Ishikawa (cell line): ENCODE data around the gene LLCFC1.

Experiments
- CEBPB ChIP-seq: IDR thresholded peaks from 2 replicates; pipeline ENCODE4 v1.6.1; 2012
- CREB1 ChIP-seq: IDR thresholded peaks from 2 replicates; pipeline ENCODE4 v1.6.1; 2012; ENCODE audit warnings: low read depth
- EGR1 ChIP-seq: IDR thresholded peaks from 2 replicates; pipeline ENCODE4 v1.6.1; 2012
- EP300 ChIP-seq: IDR thresholded peaks from 2 replicates; pipeline ENCODE4 v1.6.1; 2012; ENCODE audit warnings: borderline replicate concordance
- FOXM1 ChIP-seq: IDR thresholded peaks from 2 replicates; pipeline ENCODE4 v1.6.1; 2012; ENCODE audit warnings: low read depth, borderline replicate concordance
- MAX ChIP-seq: IDR thresholded peaks from 2 replicates; pipeline ENCODE4 v1.6.1; 2012
- RAD21 ChIP-seq: IDR thresholded peaks from 2 replicates; pipeline ENCODE4 v1.6.1; 2012; ENCODE audit warnings: low read depth
- REST ChIP-seq: IDR thresholded peaks from 2 replicates; pipeline ENCODE4 v1.6.1; 2012; ENCODE audit warnings: low read depth, mild to moderate bottlenecking
- TAF1 ChIP-seq: IDR thresholded peaks from 2 replicates; pipeline ENCODE4 v1.6.1; 2012; ENCODE audit warnings: low read depth, mild to moderate bottlenecking
- TCF12 ChIP-seq: IDR thresholded peaks from 2 replicates; pipeline ENCODE4 v1.6.1; 2012; ENCODE audit warnings: low read depth
- YY1 ChIP-seq: IDR thresholded peaks from 2 replicates; pipeline ENCODE4 v1.6.1; 2012; ENCODE audit warnings: low read depth
- ZBTB7A ChIP-seq: IDR thresholded peaks from 2 replicates; pipeline ENCODE4 v1.6.1; 2012; ENCODE audit warnings: low read depth
- TF ChIP-seq, protein P1 (sequence below): IDR thresholded peaks from 2 replicates; pipeline ENCODE4 v1.6.1; 2012

GRCh38 chr7:142963993-142964392 is 24.7 kb downstream of the LLCFC1 start:
- TF ChIP-seq EP300: no peak
- no peak for TF ChIP-seq ZBTB7A
- TF ChIP-seq TAF1: no peak
- TF ChIP-seq EGR1: no peak
- TF ChIP-seq MAX: no peak
- TF ChIP-seq CREB1: no peak
- no peak for TF ChIP-seq REST
- TF ChIP-seq FOXM1: no peak
- TF ChIP-seq YY1: no peak
- TF ChIP-seq CEBPB: no peak
- TF ChIP-seq, protein P1, sequence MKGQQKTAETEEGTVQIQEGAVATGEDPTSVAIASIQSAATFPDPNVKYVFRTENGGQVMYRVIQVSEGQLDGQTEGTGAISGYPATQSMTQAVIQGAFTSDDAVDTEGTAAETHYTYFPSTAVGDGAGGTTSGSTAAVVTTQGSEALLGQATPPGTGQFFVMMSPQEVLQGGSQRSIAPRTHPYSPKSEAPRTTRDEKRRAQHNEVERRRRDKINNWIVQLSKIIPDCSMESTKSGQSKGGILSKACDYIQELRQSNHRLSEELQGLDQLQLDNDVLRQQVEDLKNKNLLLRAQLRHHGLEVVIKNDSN: no peak
- TF ChIP-seq RAD21: no peak
- TF ChIP-seq TCF12: no peak
